ENCODE measurements around the gene KXD1.

- TF ChIP-seq EZH2 (IDR thresholded peaks at IDR 0.05; ENCODE audit: insufficient read depth, poor library complexity, severe bottlenecking): no peak
- no peak for TF ChIP-seq EZH2phosphoT487 (IDR thresholded peaks at IDR 0.05; ENCODE audit: insufficient read depth, low read depth)
These were observed 934 bp downstream of the KXD1 start for GRCh38 chr19:18558604-18559003.
